Suprapubic skin (tissue), 4 donors: ENCODE results near the gene PTPMT1. TPM values are rescaled to one million over a fixed set of nuclear protein-coding genes. Genes with fewer than 3 reads are reported as not detected.
"Not testable (repeated sequence)": the region's sequence is repeated elsewhere in the genome, so short reads cannot be mapped to it uniquely, and the experiment has no call there.

Experiments used
- DNase-seq, 2 donors: peaks; one replicate each; pipeline ENCODE4 v3.0.0-alpha.2; 2019; ENCODE audit warnings: low spot score in 2 of 2
- H3K27ac ChIP-seq: fragments of 200-600 bp; sonication (generic); one replicate; pipeline ENCODE4 v1.5.1; 2019
- H3K27me3 ChIP-seq: fragments of 200-600 bp; sonication (generic); one replicate; pipeline ENCODE4 v1.5.1; 2019
- H3K36me3 ChIP-seq: fragments of 200-600 bp; sonication (generic); one replicate; pipeline ENCODE4 v1.5.1; 2019
- H3K4me1 ChIP-seq: fragments of 200-600 bp; sonication (generic); one replicate; pipeline ENCODE4 v1.5.1; 2019
- H3K4me3 ChIP-seq: fragments of 200-600 bp; sonication (generic); one replicate; pipeline ENCODE4 v1.5.1; 2019; ENCODE audit warnings: mild to moderate bottlenecking
- H3K9me3 ChIP-seq: fragments of 200-600 bp; sonication (generic); one replicate; pipeline ENCODE4 v1.5.1; 2019
- CTCF ChIP-seq, 2 donors: fragments of 200-600 bp in 1 of 2; fragments of 450-650 bp in 1 of 2; sonication (generic) in 1 of 2; IDR thresholded peaks; one replicate each; pipeline ENCODE4 v1.5.1; 2016 to 2019; ENCODE audit warnings: antibody characterized with exemption in 2 of 2, mild to moderate bottlenecking in 1 of 2, moderate library complexity in 1 of 2
- EP300 ChIP-seq: sonication (generic); formaldehyde crosslinking; IDR thresholded peaks from one replicate; pipeline ENCODE4 v1.6.1; 2017; ENCODE audit warnings: antibody characterized with exemption
- POLR2A ChIP-seq, 2 donors: fragments of 450-650 bp; IDR thresholded peaks; one replicate each; pipeline ENCODE4 v1.6.1; 2017; ENCODE audit warnings: antibody characterized with exemption in 2 of 2, mild to moderate bottlenecking in 2 of 2, moderate library complexity in 2 of 2
- POLR2AphosphoS5 ChIP-seq, 3 donors: sonication (generic); formaldehyde crosslinking; IDR thresholded peaks; one replicate each; pipeline ENCODE4 v1.6.1; 2017; ENCODE audit warnings: antibody characterized with exemption in 3 of 3
- WGBS: methylation state at CpG from one replicate; pipeline ENCODE4 v1.1.5; 2018; 5-methylcytosine and 5-hydroxymethylcytosine counted together
- total RNA-seq, 4 donors: library from RNA; depleted of rRNA; stranded (reverse); fragments of >200 nt; gene quantifications; one replicate each; pipeline ENCODE4 v1.1.0, GENCODE V29; 2016

Gene PTPMT1
- total RNA-seq, 4 donors from 2014 or later: 63.2 to 81.4 (median 71.6) TPM

GRCh38 chr11:47552056-47552565 is 13.3 kb upstream of the PTPMT1 start:
- no peaks in the 10 kb centered on the region for H3K27me3 ChIP-seq
- peaks cover 50% of the 10 kb centered on the region for H3K4me1 ChIP-seq
- H3K9me3 ChIP-seq: no peaks in the 10 kb centered on the region
- H3K4me3 ChIP-seq: peak overlapping the region; percentile 93
- H3K36me3 ChIP-seq: no peaks in the 10 kb centered on the region
- TF ChIP-seq POLR2A (IDR thresholded peaks at IDR 0.05) (no peak), EP300 (no peak), POLR2AphosphoS5 (IDR thresholded peaks at IDR 0.05) (no peak), CTCF (IDR thresholded peaks at IDR 0.05) (no peak)
- peak overlapping the region; percentile 94 for H3K27ac ChIP-seq
- peak in 1 of 2 donors; percentile 70 for DNase-seq
- WGBS: 1% methylated on average over 22 of the region's 22 CpGs

GRCh38 chr11:47552566-47553405 is 12.6 kb upstream of the PTPMT1 start, which contains the start of gene CELF1:
Gene CELF1 (minus strand): TSS chr11:47553132. CDS start chr11:47499523, 53,609 bp downstream.
- DNase-seq: peak; percentile 93 to 95
- peaks cover 43% of the 10 kb centered on the region for H3K4me1 ChIP-seq
- H3K4me3 ChIP-seq: peak within 1 kb of the TSS; percentile 93
- peak; percentile 84 to 99 for TF ChIP-seq CTCF (IDR thresholded peaks at IDR 0.05)
- peak in 1 of 2 donors; percentile 59 for TF ChIP-seq POLR2A (IDR thresholded peaks at IDR 0.05)
- peak in 2 of 3 donors; percentile 45 for TF ChIP-seq POLR2AphosphoS5 (IDR thresholded peaks at IDR 0.05)
- TF ChIP-seq EP300: no peak
- under 1% methylated on average over 26 of the region's 89 CpGs for WGBS
- H3K9me3 ChIP-seq: no peaks in the 10 kb centered on the region
- H3K27me3 ChIP-seq: no peaks in the 10 kb centered on the region
- no peaks in the 10 kb centered on the region for H3K36me3 ChIP-seq
- peak within 1 kb of the TSS; percentile 94 for H3K27ac ChIP-seq

GRCh38 chr11:47553406-47553743 is 12.0 kb upstream of the PTPMT1 start:
- H3K27me3 ChIP-seq: no peaks in the 10 kb centered on the region
- 3% methylated on average over 8 of the region's 9 CpGs for WGBS
- peaks cover 37% of the 10 kb centered on the region for H3K4me1 ChIP-seq
- H3K9me3 ChIP-seq: no peaks in the 10 kb centered on the region
- no peak for DNase-seq
- peak overlapping the region; percentile 94 for H3K27ac ChIP-seq
- H3K36me3 ChIP-seq: no peaks in the 10 kb centered on the region
- TF ChIP-seq CTCF (IDR thresholded peaks at IDR 0.05) (no peak), POLR2A (IDR thresholded peaks at IDR 0.05) (no peak), EP300 (no peak), POLR2AphosphoS5 (IDR thresholded peaks at IDR 0.05) (no peak)
- peak overlapping the region; percentile 93 for H3K4me3 ChIP-seq

- not testable (repeated sequence) for H3K27ac ChIP-seq
- 95% methylated on average over 12 of the region's 12 CpGs for WGBS
Measured at GRCh38 chr11:47557004-47557403, 8.4 kb upstream of the PTPMT1 start.

GRCh38 chr11:47558695-47559094 is 6.7 kb upstream of the PTPMT1 start:
- no peak for TF ChIP-seq POLR2AphosphoS5 (IDR thresholded peaks at IDR 0.05)
- no peak for TF ChIP-seq POLR2A (IDR thresholded peaks at IDR 0.05)
- no peak for TF ChIP-seq EP300
- TF ChIP-seq CTCF (IDR thresholded peaks at IDR 0.05): no peak
- 93% methylated on average over 1 of the region's 1 CpG for WGBS
- H3K4me3 ChIP-seq: no peak overlapping the region

More at GRCh38 chr11:47557004-47557403, 8.4 kb upstream of the PTPMT1 start:
- not testable (repeated sequence) for H3K9me3 ChIP-seq, H3K4me3 ChIP-seq, H3K27me3 ChIP-seq, H3K36me3 ChIP-seq, DNase-seq
- peaks cover 12% of the 10 kb centered on the region for H3K4me1 ChIP-seq

More at GRCh38 chr11:47558695-47559094, 6.7 kb upstream of the PTPMT1 start:
- Histone ChIP-seq H3K27me3 (no peaks in the 10 kb centered on the region), H3K9me3 (no peaks in the 10 kb centered on the region), H3K4me1 (peaks cover 2% of the 10 kb centered on the region), H3K36me3 (no peaks in the 10 kb centered on the region), H3K27ac (no peak overlapping the region)
- DNase-seq: no peak
